ENCODE results near the gene B3GNT7. TPM values are rescaled to one million over a fixed set of nuclear protein-coding genes. Genes with fewer than 3 reads are reported as not detected.

B3GNT7 gene
- total RNA-seq, 1 experiment from 2014 or later = 6.1 TPM

DNA sequence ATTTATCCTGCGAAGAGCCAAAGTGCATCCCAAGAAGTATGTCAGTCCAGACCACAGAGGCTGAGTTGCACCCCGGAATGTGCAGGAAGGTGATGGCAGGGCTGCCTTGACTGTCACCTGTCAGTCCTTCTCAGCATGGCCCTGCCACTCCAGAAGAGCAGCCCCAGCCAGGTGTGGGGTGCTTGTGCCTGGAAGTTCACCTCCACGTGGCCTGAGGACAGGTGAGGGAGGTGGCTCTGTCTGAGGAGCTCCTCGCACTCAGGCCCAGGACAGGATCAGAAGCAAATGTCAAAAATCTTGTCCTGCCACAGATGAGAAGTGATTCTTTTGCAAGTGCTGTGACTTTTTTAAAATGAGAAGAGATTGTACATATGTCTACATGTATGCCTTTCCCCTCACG lies 31.4 kb upstream of the B3GNT7 start:
- H3K27ac ChIP-seq (ENCODE audit: low read depth, low read length) = no peak overlapping the region
- ATAC-seq = no peak
- H3K4me2 ChIP-seq (ENCODE audit: low read length) = no peak overlapping the region
- POLR2A ChIA-PET = no interaction called here
- H4K20me1 ChIP-seq (ENCODE audit: insufficient read depth) = no peaks in the 10 kb centered on the region
- CTCF ChIA-PET = no interaction called here
- intact Hi-C loops (cut with micrococcal nuclease) = no loop called here
- no peak overlapping the region for H3K9ac ChIP-seq (ENCODE audit: low read length)
- TF ChIP-seq SIN3A (IDR thresholded peaks at IDR 0.05; ENCODE audit: low read depth) (no peak), EZH2 (IDR thresholded peaks at IDR 0.05) (no peak), REST (IDR thresholded peaks at IDR 0.05; ENCODE audit: low read depth) (no peak), YY1 (IDR thresholded peaks at IDR 0.05; ENCODE audit: extremely low read depth, insufficient replicate concordance, low read depth, low read length) (no peak), ZFX (IDR thresholded peaks at IDR 0.05) (no peak), ELF1 (IDR thresholded peaks at IDR 0.05; ENCODE audit: borderline replicate concordance, low read depth) (no peak), POLR2A (IDR thresholded peaks at IDR 0.05; ENCODE audit: borderline replicate concordance, extremely low read depth, insufficient read depth, insufficient read length) (no peak), EZH2phosphoT487 (IDR thresholded peaks at IDR 0.05; ENCODE audit: borderline replicate concordance) (no peak), TCF7L2 (IDR thresholded peaks at IDR 0.05; ENCODE audit: borderline replicate concordance, extremely low read depth, insufficient read depth, insufficient read length) (no peak)
- TF ChIP-seq, protein P1, sequence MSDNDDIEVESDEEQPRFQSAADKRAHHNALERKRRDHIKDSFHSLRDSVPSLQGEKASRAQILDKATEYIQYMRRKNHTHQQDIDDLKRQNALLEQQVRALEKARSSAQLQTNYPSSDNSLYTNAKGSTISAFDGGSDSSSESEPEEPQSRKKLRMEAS (IDR thresholded peaks at IDR 0.05) = no peak
- no peaks in the 10 kb centered on the region for H3K9me2 ChIP-seq (ENCODE audit: insufficient read depth)
- H3K4me3 ChIP-seq (replicated peaks in 1 of 2; ENCODE audit: low read depth in 1 of 2, low read length in 2 of 2) = no peak overlapping the region
- no peak overlapping the region for H2AFZ ChIP-seq (ENCODE audit: low read depth, low read length, poor library complexity, severe bottlenecking)
- H3K36me3 ChIP-seq (ENCODE audit: control insufficient read depth in 1 of 2, insufficient read depth in 2 of 2, low read length in 2 of 2) = no peaks in the 10 kb centered on the region
- RAD21 ChIA-PET (ENCODE audit: low non-redundant PET in 1 of 2, low total read pairs in 2 of 2, uncharacterized antibody in 2 of 2, unreplicated experiment in 2 of 2) = no interaction called here
- no peak for DNase-seq (ENCODE audit: low read depth, low spot score)
- BruUV-seq (replicated peaks) = no TSS peak
- no peaks in the 10 kb centered on the region for H3K9me3 ChIP-seq (ENCODE audit: control insufficient read depth in 1 of 2, insufficient read depth in 1 of 2, low read depth in 1 of 2, low read length in 2 of 2)
- no peaks in the 10 kb centered on the region for H3K79me2 ChIP-seq (ENCODE audit: insufficient read depth, low read length)
- no peaks in the 10 kb centered on the region for H3K27me3 ChIP-seq (ENCODE audit: insufficient read depth, low read length)
- H3K4me1 ChIP-seq (ENCODE audit: control insufficient read depth in 1 of 2, insufficient read depth in 2 of 2, low read length in 2 of 2) = peaks cover 4 to 12% of the 10 kb centered on the region in 2 experiments; a peak in 3 of 4 replicates
